Measurements from ENCODE around the gene NDUFA6. TPM values are rescaled to one million over a fixed set of nuclear protein-coding genes. Genes with fewer than 3 reads are reported as not detected.

NDUFA6 gene
- total and polyA plus RNA-seq, 8 donors = 64.8 to 97.4 (median 79.6) TPM

DNA sequence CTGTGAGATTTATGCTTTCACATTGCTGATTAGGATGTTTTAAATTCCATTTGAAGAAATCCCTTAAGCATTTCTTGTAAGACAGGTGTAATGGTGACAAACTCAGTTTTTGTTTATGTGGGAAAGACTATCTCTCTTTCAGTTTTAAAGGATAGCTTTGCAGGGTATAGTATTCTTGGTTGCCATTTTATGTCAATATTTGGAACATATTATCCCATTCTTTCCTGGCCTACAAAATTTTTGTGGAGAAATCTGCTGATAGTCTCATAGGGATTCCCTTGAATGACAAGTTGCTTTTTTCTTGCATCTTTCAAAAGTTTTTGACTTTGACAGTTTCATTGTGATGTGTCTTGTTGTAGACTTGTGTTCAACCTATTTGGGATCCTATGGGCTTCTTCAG is 48.8 kb downstream of the NDUFA6 start:
- DNase-seq = no peak
- intact Hi-C loops (cut with DNase I) = no loop called here
- H3K27me3 ChIP-seq = no peaks in the 10 kb centered on the region

DNA sequence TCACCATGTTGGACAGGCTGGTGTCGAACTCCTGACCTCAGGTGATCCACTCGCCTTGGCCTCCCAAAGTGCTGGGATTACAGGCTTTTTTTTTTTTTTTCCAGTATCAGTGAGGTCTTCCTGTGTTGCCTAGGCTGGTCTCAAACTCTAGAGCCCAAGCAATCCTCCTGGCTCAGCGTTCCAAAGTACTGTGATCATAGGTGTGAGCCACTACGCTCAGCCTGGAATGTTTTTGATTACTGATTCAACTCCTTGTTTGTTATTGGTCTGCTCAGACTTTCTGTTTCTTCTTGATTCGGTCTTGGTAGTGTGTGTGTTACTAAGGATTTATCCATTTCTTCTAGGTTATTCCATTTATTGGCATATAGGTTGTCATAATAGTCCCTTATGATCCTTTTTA is 51.3 kb downstream of the NDUFA6 start:
- no peak overlapping the region for H3K27ac ChIP-seq
- H3K4me3 ChIP-seq = no peak overlapping the region
- DNase-seq = no peak
- intact Hi-C loops (cut with DNase I) = no loop called here
- H3K9me3 ChIP-seq = peaks cover 0 to 18% of the 10 kb centered on the region in 2 donors
- no peaks in the 10 kb centered on the region for H3K36me3 ChIP-seq
- H3K4me1 ChIP-seq = no peaks in the 10 kb centered on the region
- no peak for TF ChIP-seq CTCF (IDR thresholded peaks at IDR 0.05)
- no peaks in the 10 kb centered on the region for H3K27me3 ChIP-seq
- no peak for ATAC-seq

More for the DNA sequence above, 48.8 kb downstream of the NDUFA6 start:
- no peak overlapping the region for H3K27ac ChIP-seq
- H3K9me3 ChIP-seq = peaks cover 0 to 16% of the 10 kb centered on the region in 2 donors
- TF ChIP-seq CTCF (IDR thresholded peaks at IDR 0.05) = no peak
- ATAC-seq = no peak
- no peaks in the 10 kb centered on the region for H3K36me3 ChIP-seq
- no peak overlapping the region for H3K4me3 ChIP-seq
- no peaks in the 10 kb centered on the region for H3K4me1 ChIP-seq

Other genes starting within 250 kb of the NDUFA6 start
- not detected for gene SHISA8, start 175.7 kb downstream of the NDUFA6 start, total RNA-seq
- gene SHISA8, start 175.7 kb downstream of the NDUFA6 start, polyA plus RNA-seq (ENCODE audit: insufficient read length in 6 of 6) = under 1 TPM in 2 of 6 donors, not detected in 4; 0.11 to 0.24 TPM
- gene TNFRSF13C, start 164.0 kb downstream of the NDUFA6 start, total RNA-seq = under 1 TPM; 0.15 to 0.42 TPM
- 1 to 10 TPM; 1.8 to 3.0 (median 2.1) TPM for gene TNFRSF13C, start 164.0 kb downstream of the NDUFA6 start, polyA plus RNA-seq (ENCODE audit: insufficient read length in 6 of 6)
- 10 to 100 TPM in 1 of 2 donors, 1 to 10 TPM in 1; 9.6 to 12.0 TPM for gene CENPM, start 143.6 kb downstream of the NDUFA6 start, total RNA-seq
- gene CENPM, start 143.6 kb downstream of the NDUFA6 start, polyA plus RNA-seq (ENCODE audit: insufficient read length in 6 of 6) = 10 to 100 TPM; 10.4 to 20.5 (median 15.7) TPM
- 1 to 10 TPM in 1 of 2 donors, under 1 TPM in 1; 0.99 to 2.0 TPM for gene SEPTIN3, start 121.3 kb downstream of the NDUFA6 start, total RNA-seq
- 1 to 10 TPM; 1.2 to 2.0 (median 1.5) TPM for gene SEPTIN3, start 121.3 kb downstream of the NDUFA6 start, polyA plus RNA-seq (ENCODE audit: insufficient read length in 6 of 6)
- 1 to 10 TPM; 1.6 to 1.8 TPM for gene WBP2NL, start 92.0 kb downstream of the NDUFA6 start, total RNA-seq
- gene WBP2NL, start 92.0 kb downstream of the NDUFA6 start, polyA plus RNA-seq (ENCODE audit: insufficient read length in 6 of 6) = 1 to 10 TPM; 2.5 to 5.2 (median 3.3) TPM
- gene NAGA, start 20.0 kb downstream of the NDUFA6 start, total RNA-seq = 10 to 100 TPM; 30.5 to 35.6 TPM
- 10 to 100 TPM; 21.6 to 28.8 (median 27.3) TPM for gene NAGA, start 20.0 kb downstream of the NDUFA6 start, polyA plus RNA-seq (ENCODE audit: insufficient read length in 6 of 6)
- 10 to 100 TPM; 18.7 to 20.4 TPM for gene PHETA2, start 16.5 kb downstream of the NDUFA6 start, total RNA-seq
- gene PHETA2, start 16.5 kb downstream of the NDUFA6 start, polyA plus RNA-seq (ENCODE audit: insufficient read length in 6 of 6) = 10 to 100 TPM; 11.2 to 18.6 (median 15.0) TPM
- 10 to 100 TPM; 73.2 to 94.6 TPM for gene SMDT1, start 11.1 kb downstream of the NDUFA6 start, total RNA-seq
- gene SMDT1, start 11.1 kb downstream of the NDUFA6 start, polyA plus RNA-seq (ENCODE audit: insufficient read length in 6 of 6) = 100 to 1,000 TPM in 3 of 6 donors, 10 to 100 TPM in 3; 82.4 to 111 (median 94.9) TPM
- gene CYP2D6, start 40.0 kb upstream of the NDUFA6 start, total RNA-seq = 1 to 10 TPM in 1 of 2 donors, under 1 TPM in 1; 0.96 to 1.1 TPM
- 1 to 10 TPM; 2.9 to 6.8 (median 5.0) TPM for gene CYP2D6, start 40.0 kb upstream of the NDUFA6 start, polyA plus RNA-seq (ENCODE audit: insufficient read length in 6 of 6)
- gene TCF20, start 179.9 kb upstream of the NDUFA6 start, total RNA-seq = 10 to 100 TPM; 35.0 to 41.3 TPM
- gene TCF20, start 179.9 kb upstream of the NDUFA6 start, polyA plus RNA-seq (ENCODE audit: insufficient read length in 6 of 6) = 10 to 100 TPM; 24.8 to 27.7 (median 25.1) TPM

Data from left lung (tissue), 10 donors.